ENCODE measurements around the gene HMGCS2. TPM values are rescaled to one million over a fixed set of nuclear protein-coding genes. Genes with fewer than 3 reads are reported as not detected.

Gene HMGCS2
- total RNA-seq, 2 donors from 2014 or later, result 6.0 TPM; not detected in 1

DNA sequence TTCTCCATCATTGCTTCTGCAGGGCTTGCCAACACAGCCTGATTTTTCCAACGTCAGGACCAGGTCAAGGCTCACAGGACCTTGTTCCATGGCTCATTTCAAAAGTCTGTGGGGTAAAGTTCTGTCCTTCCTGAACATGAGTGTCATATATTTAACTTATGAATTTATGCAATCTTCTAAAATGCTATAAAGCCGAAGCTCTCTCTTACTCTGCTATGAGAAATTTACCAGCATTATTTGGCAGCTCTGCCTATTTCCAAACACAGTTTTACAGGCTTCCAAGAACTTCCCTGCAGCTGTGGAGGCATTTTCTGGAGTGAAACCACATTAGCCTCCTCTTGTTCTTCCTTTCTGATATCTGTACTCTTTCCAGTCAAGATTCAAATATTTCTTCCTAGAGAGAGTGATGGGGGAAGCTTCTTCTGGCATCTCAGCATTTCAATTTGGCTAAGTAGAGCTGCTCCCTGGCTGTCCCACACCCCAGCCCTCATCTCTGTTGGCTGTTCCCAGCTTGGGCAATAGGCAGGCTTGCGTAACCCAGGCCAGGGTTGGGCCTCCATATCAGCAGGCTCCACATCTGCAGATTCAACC is 15.6 kb upstream of the HMGCS2 start:
- intact Hi-C loops (cut with DNase I), result no loop called here
- H3K4me3 ChIP-seq, result no peak overlapping the region
- 32 to 34% methylated on average over 3 of the region's 3 CpGs for WGBS, 2 donors
- ATAC-seq (peak; percentile 70), DNase-seq (peak; percentile 60 to 65 (median 62))
- H3K4me1 ChIP-seq, result peaks cover 57% of the 10 kb centered on the region
- TF ChIP-seq POLR2A (IDR thresholded peaks at IDR 0.05), result no peak
- TF ChIP-seq, protein P1, sequence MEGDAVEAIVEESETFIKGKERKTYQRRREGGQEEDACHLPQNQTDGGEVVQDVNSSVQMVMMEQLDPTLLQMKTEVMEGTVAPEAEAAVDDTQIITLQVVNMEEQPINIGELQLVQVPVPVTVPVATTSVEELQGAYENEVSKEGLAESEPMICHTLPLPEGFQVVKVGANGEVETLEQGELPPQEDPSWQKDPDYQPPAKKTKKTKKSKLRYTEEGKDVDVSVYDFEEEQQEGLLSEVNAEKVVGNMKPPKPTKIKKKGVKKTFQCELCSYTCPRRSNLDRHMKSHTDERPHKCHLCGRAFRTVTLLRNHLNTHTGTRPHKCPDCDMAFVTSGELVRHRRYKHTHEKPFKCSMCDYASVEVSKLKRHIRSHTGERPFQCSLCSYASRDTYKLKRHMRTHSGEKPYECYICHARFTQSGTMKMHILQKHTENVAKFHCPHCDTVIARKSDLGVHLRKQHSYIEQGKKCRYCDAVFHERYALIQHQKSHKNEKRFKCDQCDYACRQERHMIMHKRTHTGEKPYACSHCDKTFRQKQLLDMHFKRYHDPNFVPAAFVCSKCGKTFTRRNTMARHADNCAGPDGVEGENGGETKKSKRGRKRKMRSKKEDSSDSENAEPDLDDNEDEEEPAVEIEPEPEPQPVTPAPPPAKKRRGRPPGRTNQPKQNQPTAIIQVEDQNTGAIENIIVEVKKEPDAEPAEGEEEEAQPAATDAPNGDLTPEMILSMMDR (IDR thresholded peaks at IDR 0.05), result no peak
- no peaks in the 10 kb centered on the region for H3K9me3 ChIP-seq
- H3K27me3 ChIP-seq, result no peaks in the 10 kb centered on the region
- H3K36me3 ChIP-seq (replicated peaks in 1 of 2; ENCODE audit: insufficient read depth in 1 of 2, low read depth in 2 of 2), result no peaks in the 10 kb centered on the region
- peak overlapping the region in 2 of 4 donors; percentile 8 to 20 for H3K27ac ChIP-seq

DNA sequence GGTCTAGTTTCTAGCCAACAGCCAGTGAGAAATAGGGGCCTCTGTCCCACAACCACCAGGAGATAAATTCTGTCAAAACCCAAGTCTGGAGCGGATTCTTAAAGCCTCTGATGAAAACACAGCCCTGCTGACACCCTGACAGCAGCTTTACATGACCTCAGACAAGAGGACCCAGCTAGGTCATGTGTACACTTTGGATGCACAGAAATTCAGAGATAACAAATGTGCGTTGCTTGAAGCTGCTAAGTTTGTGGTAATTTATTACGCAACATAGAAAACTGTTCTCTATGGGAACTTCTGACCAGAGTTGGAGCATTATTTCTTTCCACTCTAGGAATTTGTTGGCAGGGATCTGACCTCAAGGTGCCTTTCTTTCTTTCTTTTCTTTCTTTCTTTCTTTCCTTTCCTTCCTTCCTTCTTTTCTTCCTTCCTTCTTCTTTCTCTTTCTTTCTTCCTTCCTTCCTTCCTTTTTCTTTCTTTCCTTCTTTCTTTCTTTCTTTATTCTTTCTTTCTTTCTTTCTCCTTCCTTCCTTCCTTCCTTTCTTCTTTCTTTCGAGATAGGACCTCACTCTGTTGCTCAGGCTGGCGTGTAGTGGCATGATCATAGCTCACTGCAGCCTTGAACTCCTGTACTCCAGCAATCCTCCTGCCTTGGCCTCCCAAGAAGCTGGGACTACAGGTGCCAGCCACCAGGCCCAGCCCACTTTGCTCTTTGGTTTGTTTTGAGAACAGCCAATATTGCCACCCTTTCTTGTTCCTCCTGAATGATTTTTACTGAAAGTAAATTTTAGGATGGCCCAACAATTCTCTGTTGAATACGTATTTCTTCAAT is 14.9 kb upstream of the HMGCS2 start:
- DNase-seq (no peak), ATAC-seq (no peak)
- WGBS, 2 donors, result 61 to 74% methylated on average over 6 of the region's 6 CpGs

DNA sequence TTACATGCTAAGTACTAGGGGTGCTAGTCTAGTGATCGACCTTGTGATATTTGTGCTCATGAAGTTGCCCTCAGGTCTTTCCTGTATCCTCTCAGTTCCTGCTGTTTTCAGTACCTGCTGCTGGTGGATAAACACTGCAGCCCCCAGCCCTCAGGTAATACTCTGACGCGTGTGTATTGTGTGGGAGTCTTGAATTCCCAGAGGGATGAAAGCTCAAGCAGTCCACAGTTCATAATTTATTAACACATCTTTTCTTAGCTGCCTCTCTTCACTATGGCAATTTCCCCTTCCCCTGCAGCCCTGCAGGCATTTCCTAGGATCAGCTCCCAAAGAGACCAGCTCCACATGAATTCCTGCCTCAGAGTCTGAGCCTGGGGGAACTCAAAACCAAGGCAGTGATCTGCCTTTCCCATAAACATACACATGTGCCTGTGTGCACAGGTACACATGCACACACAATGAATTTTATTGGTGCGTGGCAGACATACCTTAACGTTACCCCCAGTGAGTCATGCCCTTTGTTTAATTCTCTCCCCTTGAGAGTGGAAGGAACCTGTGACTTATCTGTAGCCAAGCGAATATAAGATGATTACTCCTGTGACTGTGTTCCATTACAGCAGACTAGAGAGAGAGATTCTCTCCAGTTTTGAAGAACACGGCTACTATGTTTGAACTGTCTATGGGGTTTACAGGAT is 14.1 kb upstream of the HMGCS2 start:
- ATAC-seq (no peak), DNase-seq (no peak)
- 73 to 78% methylated on average over 7 of the region's 7 CpGs for WGBS, 2 donors
- intact Hi-C loops (cut with DNase I), result no loop called here
- H3K27ac ChIP-seq, result no peak overlapping the region
- H3K4me1 ChIP-seq, result peaks cover 52% of the 10 kb centered on the region
- no peaks in the 10 kb centered on the region for H3K36me3 ChIP-seq (replicated peaks in 1 of 2; ENCODE audit: insufficient read depth in 1 of 2, low read depth in 2 of 2)
- no peak overlapping the region for H3K4me3 ChIP-seq
- no peak for TF ChIP-seq POLR2A (IDR thresholded peaks at IDR 0.05)
- TF ChIP-seq, protein P1 (IDR thresholded peaks at IDR 0.05), result no peak
- no peaks in the 10 kb centered on the region for H3K9me3 ChIP-seq
- H3K27me3 ChIP-seq, result no peaks in the 10 kb centered on the region

More for the DNA sequence above, 14.9 kb upstream of the HMGCS2 start:
- peak overlapping the region in 2 of 4 donors; percentile 8 to 20 for H3K27ac ChIP-seq
- no peaks in the 10 kb centered on the region for H3K9me3 ChIP-seq
- intact Hi-C loops (cut with DNase I), result no loop called here
- peaks cover 58% of the 10 kb centered on the region for H3K4me1 ChIP-seq
- no peaks in the 10 kb centered on the region for H3K36me3 ChIP-seq (replicated peaks in 1 of 2; ENCODE audit: insufficient read depth in 1 of 2, low read depth in 2 of 2)
- H3K27me3 ChIP-seq, result no peaks in the 10 kb centered on the region
- TF ChIP-seq POLR2A (IDR thresholded peaks at IDR 0.05), result no peak
- TF ChIP-seq, protein P1 (IDR thresholded peaks at IDR 0.05), result no peak
- H3K4me3 ChIP-seq, result no peak overlapping the region

DNA sequence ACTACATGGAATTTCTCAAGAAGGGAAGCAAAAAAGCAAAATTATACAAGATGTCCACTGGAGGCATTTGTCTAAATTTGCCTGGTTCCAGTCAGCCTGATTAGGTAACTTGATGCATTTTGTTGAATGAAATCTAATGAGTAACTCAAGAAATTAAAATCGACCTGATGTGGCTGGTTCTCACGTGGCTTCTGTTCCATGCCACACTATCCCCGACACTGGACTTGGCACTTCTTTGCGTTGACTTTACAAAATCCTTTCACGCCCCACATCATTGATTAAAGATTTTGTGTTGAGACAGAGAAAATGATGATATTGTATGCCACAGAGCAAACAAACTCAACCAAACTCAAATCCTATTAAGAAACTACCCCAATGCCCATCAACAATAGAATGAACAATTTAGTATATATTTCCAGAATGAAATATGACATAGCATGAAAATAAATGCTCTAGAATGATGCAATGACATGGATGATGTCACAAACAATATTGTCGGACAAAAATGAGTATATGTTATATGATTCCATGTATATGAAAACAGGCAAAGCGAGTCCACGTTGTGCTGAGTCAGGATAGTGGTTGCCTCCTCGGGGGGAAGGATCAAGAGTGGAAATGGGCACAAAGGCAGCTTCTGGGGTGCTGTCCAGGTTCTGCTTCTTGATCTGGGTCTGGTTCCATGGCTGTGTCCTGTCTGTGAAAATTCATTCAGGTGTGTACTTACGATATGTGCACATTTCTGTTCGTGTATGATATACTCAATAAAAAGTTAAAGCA is 12.9 kb upstream of the HMGCS2 start:
- WGBS, 2 donors, result 91 to 95% methylated on average over 11 of the region's 11 CpGs
- no peak overlapping the region for H3K27ac ChIP-seq
- DNase-seq (no peak), ATAC-seq (no peak)
- intact Hi-C loops (cut with DNase I), result no loop called here
- no peaks in the 10 kb centered on the region for H3K36me3 ChIP-seq (replicated peaks in 1 of 2; ENCODE audit: insufficient read depth in 1 of 2, low read depth in 2 of 2)
- H3K4me3 ChIP-seq, result no peak overlapping the region
- H3K27me3 ChIP-seq, result no peaks in the 10 kb centered on the region
- H3K4me1 ChIP-seq, result peaks cover 45% of the 10 kb centered on the region
- TF ChIP-seq, protein P1 (IDR thresholded peaks at IDR 0.05), result no peak
- no peak for TF ChIP-seq POLR2A (IDR thresholded peaks at IDR 0.05)
- no peaks in the 10 kb centered on the region for H3K9me3 ChIP-seq

Data from body of pancreas (tissue), 4 donors.